GM12878 (cell line): Measurements from ENCODE around the gene MYO9B. TPM values are rescaled to one million over a fixed set of nuclear protein-coding genes. Genes with fewer than 3 reads are reported as not detected.

ENCODE experiments used
- ATAC-seq: fragments of 200-7000 bp; cut with Tn5 transposase; 3 replicates; pipeline ENCODE4 v1.9.1; 2020; ENCODE audit warnings: mild to moderate bottlenecking, moderate library complexity
- BruUV-seq: library from RNA; stranded (reverse); fragments of 400-500 nt; replicated peaks from 2 replicates; lab custom pipeline; 2021; lab: Mats Ljungman, UMichigan
- CTCF ChIA-PET: fragments of 300-600 bp; sonication (Branson Sonifier 250); formaldehyde crosslinking; extraction: SDS; loops from one replicate; lab custom pipeline; 2021; ENCODE audit warnings: inconsistent platforms; lab: Yijun Ruan, JAX
- POLR2A ChIA-PET: fragments of 350-600 bp; formaldehyde crosslinking; extraction: SDS; loops from one replicate; lab custom pipeline; 2021; ENCODE audit warnings: inconsistent platforms; lab: Charles Lee
- RAD21 ChIA-PET: fragments of 300-600 bp; sonication (Branson Sonifier 250); formaldehyde crosslinking; loops from one replicate; lab custom pipeline; 2023; ENCODE audit warnings: antibody characterized with exemption; ENCODE audit not compliant: unreplicated experiment; lab: Charles Lee
- SMC1A ChIA-PET: fragments of 300-600 bp; sonication (Branson Sonifier 250); formaldehyde crosslinking; loops from one replicate; lab custom pipeline; 2023; ENCODE audit not compliant: unreplicated experiment, uncharacterized antibody; lab: Charles Lee
- DNase-seq: peaks from one replicate; pipeline ENCODE4 v3.0.0-alpha.2; 2011; ENCODE audit warnings: low read depth, low spot score
- FAIRE-seq: peaks from 3 replicates; lab custom pipeline; 2011; peaks lifted over from hg19 to GRCh38; lab: Jason Lieb, UNC
- H2AFZ ChIP-seq: 2 replicates; pipeline ENCODE4 v1.6.0; 2011; ENCODE audit warnings: low read depth, low read length, control low read depth; ENCODE audit not compliant: control insufficient read depth
- H3K27ac ChIP-seq: 2 replicates; pipeline ENCODE4 v1.5.1; 2011; ENCODE audit warnings: control low read depth; ENCODE audit not compliant: control insufficient read depth, insufficient read depth
- H3K27me3 ChIP-seq, 2 experiments: replicated peaks in 1 of 2; 2 replicates each; pipeline versions ENCODE4 v1.6.0 to v1.6.1; 2011; ENCODE audit warnings: low read length in 1 of 2; ENCODE audit not compliant: control insufficient read depth in 2 of 2, insufficient read depth in 2 of 2
- H3K36me3 ChIP-seq, 2 experiments: 2 replicates each; pipeline ENCODE4 v1.5.1; 2011; ENCODE audit warnings: low read length in 1 of 2; ENCODE audit not compliant: control insufficient read depth in 2 of 2, insufficient read depth in 2 of 2
- H3K4me1 ChIP-seq: 2 replicates; pipeline ENCODE4 v1.6.1; 2011; ENCODE audit warnings: mild to moderate bottlenecking, low read length, moderate library complexity, mixed read lengths; ENCODE audit not compliant: control insufficient read depth, insufficient read depth
- H3K4me2 ChIP-seq: 2 replicates; pipeline ENCODE4 v1.6.0; 2011; ENCODE audit warnings: control low read depth; ENCODE audit not compliant: control insufficient read depth, insufficient read depth
- H3K4me3 ChIP-seq: fragments of 200-600 bp; sonication (generic); 2 replicates; pipeline ENCODE4 v1.5.1; 2016
- H3K79me2 ChIP-seq: 2 replicates; pipeline ENCODE4 v1.6.0; 2011; ENCODE audit warnings: low read length; ENCODE audit not compliant: control insufficient read depth, insufficient read depth
- H3K9ac ChIP-seq: 2 replicates; pipeline ENCODE4 v1.8.0; 2011; ENCODE audit warnings: low read length, control low read depth, mixed read lengths; ENCODE audit not compliant: control insufficient read depth, insufficient read depth
- H3K9me3 ChIP-seq: replicated peaks from 3 replicates; pipeline ENCODE4 v1.5.1; 2011; ENCODE audit warnings: mild to moderate bottlenecking, low read length; ENCODE audit not compliant: control insufficient read depth, insufficient read depth
- H4K20me1 ChIP-seq: 2 replicates; pipeline ENCODE4 v1.6.0; 2011; ENCODE audit not compliant: control insufficient read depth, insufficient read depth
- SRF ChIP-seq, 2 experiments: IDR thresholded peaks; 2 replicates each; pipeline ENCODE4 v1.6.1; 2011; ENCODE audit warnings: low read depth in 2 of 2, low read length in 2 of 2, mild to moderate bottlenecking in 1 of 2, moderate library complexity in 1 of 2
- WRNIP1 ChIP-seq: IDR thresholded peaks from 2 replicates; pipeline ENCODE4 v1.6.1; 2011; ENCODE audit warnings: low read depth, low read length, improper control_type of control experiment, borderline replicate concordance
- WGBS: methylation state at CpG from one replicate; pipeline ENCODE4 v1.1.6; 2016; ENCODE audit warnings: low lambda C conversion rate; ENCODE audit not compliant: insufficient replicate concordance, insufficient coverage; ENCODE audit errors: missing lambda C conversion rate; 5-methylcytosine and 5-hydroxymethylcytosine counted together
- in situ Hi-C: fragments of 300-500 bp; cut with MboI; formaldehyde crosslinking; loops from 9 replicates; pipeline ENCODE4 v1.14.3; 2018; ENCODE audit warnings: mixed read lengths
- intact Hi-C: fragments of 100-400 bp; cut with micrococcal nuclease; formaldehyde crosslinking; loops from one replicate; pipeline ENCODE4 v1.14.2; 2022; ENCODE audit not compliant: unreplicated experiment
- polyA plus RNA-seq, 11 experiments: library from polyadenylated mRNA; depleted of rRNA in 4 of 11; unstranded in 6 of 11; stranded (reverse) in 5 of 11; fragments of >200 nt; fragmentation: Nextera tagmentation in 4 of 11; fragmentation: Illumina TruSeq in 1 of 11; extraction: Ambion mirVana in 4 of 11; extraction: Trizol in 1 of 11; gene quantifications; 1 replicate in 1 of 11; 2 replicates in 10 of 11; pipeline versions ENCODE4 v1.2.1 to v1.2.3, GENCODE V29; 2011 to 2016; ENCODE audit warnings: inconsistent platforms in 2 of 11, missing spikeins in 2 of 11, low read depth in 1 of 11
- total RNA-seq, 4 experiments: library from RNA; depleted of rRNA in 3 of 4; stranded (reverse); fragments of >200 nt in 3 of 4; fragmentation: Illumina TruSeq in 1 of 4; extraction: Trizol in 1 of 4; gene quantifications; 2 replicates each; pipeline versions ENCODE4 v1.2.1 to v1.2.3, GENCODE V29; 2013 to 2021

MYO9B gene
- total and polyA plus RNA-seq, 10 of the 15 experiments (the other 5 are each of a cell fraction or from before 2014, with no cell fraction given): 5.4 to 165 (median 45.8) TPM

GRCh38 chr19:17214508-17215126, 139.0 kb downstream of the MYO9B start:
- peak overlapping the region; percentile 80 for H3K9ac ChIP-seq
- CTCF ChIA-PET: interaction anchor here (0.5 to 2.4 kb wide), 7 partner anchors 9 to 500 kb away, joined by 3 to 9 read pairs (median 3); partner anchors contain the start of gene OCEL1
- peak; percentile 59 for FAIRE-seq
- H4K20me1 ChIP-seq: no peaks in the 10 kb centered on the region
- H3K79me2 ChIP-seq: no peaks in the 10 kb centered on the region; the same call in 1 of the 2 replicates
- H3K4me3 ChIP-seq: peak overlapping the region; percentile 67
- RAD21 ChIA-PET: interaction anchor here (0.9 to 2.4 kb wide), 9 partner anchors 12 to 149 kb away, joined by 3 to 18 read pairs (median 4); partner anchors contain the start of genes BABAM1, DDA1 and OCEL1
- no peak for DNase-seq
- TSS peak; percentile 99 for BruUV-seq
- peaks cover 10 to 18% of the 10 kb centered on the region in 2 experiments; a peak in 3 of 4 replicates for H3K36me3 ChIP-seq
- peak overlapping the region; percentile 98 for H3K4me2 ChIP-seq
- no peaks in the 10 kb centered on the region for H3K27me3 ChIP-seq
- SMC1A ChIA-PET: interaction anchor here (1.2 to 2.0 kb wide), 8 partner anchors 12 to 141 kb away, joined by 3 to 8 read pairs (median 5); partner anchors contain the start of genes BABAM1 and OCEL1
- H3K9me3 ChIP-seq: no peaks in the 10 kb centered on the region
- peak overlapping the region; percentile 80 for H3K27ac ChIP-seq
- in situ Hi-C loops: no loop called here
- H2AFZ ChIP-seq: peak overlapping the region; percentile 40
- ATAC-seq: no peak
- peaks cover 13% of the 10 kb centered on the region for H3K4me1 ChIP-seq
- WGBS: 22% methylated on average over 16 of the region's 16 CpGs
- intact Hi-C loops: no loop called here
- POLR2A ChIA-PET: interaction anchor here (0.5 to 2.2 kb wide), 10 partner anchors 12 to 136 kb away, joined by 3 to 13 read pairs (median 4); partner anchors contain the start of genes ANKLE1, BABAM1 and OCEL1
- TF ChIP-seq SRF (IDR thresholded peaks at IDR 0.05; ENCODE audit: low read depth in 2 of 2, low read length in 2 of 2): no peak
- 0 out of 2 replicates have a peak, but pooled peaks have one; percentile 14 for TF ChIP-seq WRNIP1
